Measurements from ENCODE around the gene IL1R1. TPM values are rescaled to one million over a fixed set of nuclear protein-coding genes. Genes with fewer than 3 reads are reported as not detected.
"Not testable (repeated sequence)": the region's sequence is repeated elsewhere in the genome, so short reads cannot be mapped to it uniquely, and the experiment has no call there.

IL1R1 gene
- polyA plus RNA-seq, 1 experiment, result 102 TPM

DNA sequence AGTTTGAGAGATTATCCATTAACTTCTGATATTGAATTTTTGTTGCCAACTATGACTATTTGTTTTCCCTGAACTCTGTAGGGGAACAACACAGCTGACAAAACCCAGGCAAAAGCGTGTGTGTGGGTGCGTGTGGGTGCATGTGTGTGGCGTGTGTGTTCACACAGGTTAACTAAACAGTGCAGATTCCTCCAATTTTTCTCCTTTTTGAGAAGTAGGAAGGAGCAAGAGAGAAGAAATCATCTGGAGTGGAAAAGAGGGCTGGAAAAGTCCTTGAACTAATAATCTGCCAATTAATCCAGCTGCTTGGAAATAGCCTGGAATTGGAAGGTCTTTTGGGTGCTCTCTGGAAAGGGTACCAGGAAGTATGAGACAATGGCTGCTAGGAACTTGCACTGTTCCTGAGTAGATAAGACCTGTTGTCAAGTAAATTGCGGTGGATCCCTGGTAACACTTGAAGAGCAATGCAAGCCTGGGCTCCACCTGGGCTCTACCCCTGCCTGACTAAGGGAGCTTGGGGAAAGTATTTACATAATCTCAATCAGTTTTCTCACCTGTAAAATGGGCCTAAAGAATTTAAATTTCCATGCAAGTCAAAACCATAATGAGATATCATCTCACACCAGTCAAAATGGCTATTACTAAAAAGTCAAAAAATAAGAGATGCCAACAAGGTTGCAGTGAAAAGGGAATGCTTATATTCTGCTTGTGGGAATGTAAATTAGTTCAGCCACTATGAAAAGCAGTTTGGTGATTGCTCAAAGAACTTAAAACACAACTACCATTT, 40.5 kb upstream of the IL1R1 start:
- Histone ChIP-seq H3K27ac (ENCODE audit: low read depth, low read length) (no peak overlapping the region), H3K9me3 (ENCODE audit: control insufficient read depth, insufficient read depth, low read length) (no peaks in the 10 kb centered on the region), H3K27me3 (ENCODE audit: control insufficient read depth, insufficient read depth, low read length) (no peaks in the 10 kb centered on the region), H3K4me3 (ENCODE audit: low read depth, low read length) (no peak overlapping the region)
- ChIA-PET CTCF (no interaction called here), POLR2A (interaction anchor here (1.3 kb wide), 1 partner anchor 41 kb away, joined by 4 read pairs; the partner anchor contains the start of gene IL1R1)
- DNase-seq (ENCODE audit: low read depth, low spot score), result no peak
- TF ChIP-seq, protein P1, sequence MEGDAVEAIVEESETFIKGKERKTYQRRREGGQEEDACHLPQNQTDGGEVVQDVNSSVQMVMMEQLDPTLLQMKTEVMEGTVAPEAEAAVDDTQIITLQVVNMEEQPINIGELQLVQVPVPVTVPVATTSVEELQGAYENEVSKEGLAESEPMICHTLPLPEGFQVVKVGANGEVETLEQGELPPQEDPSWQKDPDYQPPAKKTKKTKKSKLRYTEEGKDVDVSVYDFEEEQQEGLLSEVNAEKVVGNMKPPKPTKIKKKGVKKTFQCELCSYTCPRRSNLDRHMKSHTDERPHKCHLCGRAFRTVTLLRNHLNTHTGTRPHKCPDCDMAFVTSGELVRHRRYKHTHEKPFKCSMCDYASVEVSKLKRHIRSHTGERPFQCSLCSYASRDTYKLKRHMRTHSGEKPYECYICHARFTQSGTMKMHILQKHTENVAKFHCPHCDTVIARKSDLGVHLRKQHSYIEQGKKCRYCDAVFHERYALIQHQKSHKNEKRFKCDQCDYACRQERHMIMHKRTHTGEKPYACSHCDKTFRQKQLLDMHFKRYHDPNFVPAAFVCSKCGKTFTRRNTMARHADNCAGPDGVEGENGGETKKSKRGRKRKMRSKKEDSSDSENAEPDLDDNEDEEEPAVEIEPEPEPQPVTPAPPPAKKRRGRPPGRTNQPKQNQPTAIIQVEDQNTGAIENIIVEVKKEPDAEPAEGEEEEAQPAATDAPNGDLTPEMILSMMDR (IDR thresholded peaks at IDR 0.05; ENCODE audit: low read depth, low read length), result no peak

- H3K4me3 ChIP-seq (ENCODE audit: low read depth, low read length); H3K27ac ChIP-seq (ENCODE audit: low read depth, low read length); H3K9me3 ChIP-seq (ENCODE audit: control insufficient read depth, insufficient read depth, low read length); H3K27me3 ChIP-seq (ENCODE audit: control insufficient read depth, insufficient read depth, low read length); POLR2A ChIA-PET; DNase-seq (ENCODE audit: low read depth, low spot score); CTCF ChIA-PET: not testable (repeated sequence)
Measured at GRCh38 chr2:102102636-102102948, 40.0 kb upstream of the IL1R1 start.

GRCh38 chr2:102103284-102103683, 39.3 kb upstream of the IL1R1 start:
- ChIA-PET CTCF (interaction anchor here (0.6 to 1.2 kb wide), 3 partner anchors 20 to 224 kb away, joined by 4 read pairs; no protein-coding TSS in a partner anchor), POLR2A (interaction anchor here (1.4 to 1.5 kb wide), 2 partner anchors 7 to 39 kb away, joined by 4 to 14 read pairs; partner anchors contain the start of gene IL1R1)
- no peak for DNase-seq (ENCODE audit: low read depth, low spot score)
- no peak overlapping the region for H3K4me3 ChIP-seq (ENCODE audit: low read depth, low read length)
- H3K27ac ChIP-seq (ENCODE audit: low read depth, low read length), result no peak overlapping the region
- no peaks in the 10 kb centered on the region for H3K9me3 ChIP-seq (ENCODE audit: control insufficient read depth, insufficient read depth, low read length)
- no peaks in the 10 kb centered on the region for H3K27me3 ChIP-seq (ENCODE audit: control insufficient read depth, insufficient read depth, low read length)
- TF ChIP-seq, protein P1 (IDR thresholded peaks at IDR 0.05; ENCODE audit: low read depth, low read length), result no peak

DNA sequence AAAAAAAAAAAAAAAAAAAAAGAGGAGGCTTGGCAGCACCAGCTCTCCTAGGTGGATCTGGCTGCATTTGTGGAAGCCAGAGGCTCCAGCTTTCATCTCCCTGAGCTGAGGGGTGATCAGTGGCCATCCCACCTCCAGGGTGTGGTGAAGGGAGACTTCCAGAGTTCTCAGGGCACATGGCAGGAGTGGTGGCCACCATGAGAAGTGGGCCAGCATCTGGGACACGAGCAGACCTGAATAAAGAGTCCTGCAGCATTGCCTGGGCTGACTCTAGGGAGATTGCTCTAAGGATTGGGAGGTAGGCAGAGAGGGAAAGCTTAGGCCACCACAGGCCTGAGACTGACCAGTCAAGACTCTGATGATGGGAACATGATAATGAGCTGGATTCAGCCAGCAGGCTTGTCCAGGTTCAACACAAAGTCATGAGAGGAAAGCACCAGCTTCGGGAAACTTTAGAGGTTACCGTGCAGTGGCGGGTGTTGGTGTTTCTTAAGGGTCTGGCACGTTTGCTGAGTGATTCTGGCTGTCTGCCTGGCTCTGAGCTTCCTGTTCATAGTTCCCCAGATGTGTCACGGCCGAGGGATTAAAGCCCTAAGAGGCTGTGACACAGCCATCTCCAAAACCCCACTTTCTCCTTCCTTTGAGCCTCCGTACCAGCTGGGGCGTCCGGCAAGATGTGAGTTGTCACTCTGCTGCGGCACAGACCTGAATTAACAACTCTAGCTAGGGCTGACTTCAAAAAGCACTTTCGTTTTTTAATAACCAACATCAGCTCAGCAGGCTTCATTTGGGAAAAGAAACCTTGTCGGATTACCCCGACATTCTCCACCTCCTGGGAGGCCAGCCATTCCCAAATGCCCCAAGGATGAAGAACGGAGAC, 38.3 kb upstream of the IL1R1 start:
- H3K27ac ChIP-seq (ENCODE audit: low read depth, low read length), result peak overlapping the region; percentile 83
- H3K27me3 ChIP-seq (ENCODE audit: control insufficient read depth, insufficient read depth, low read length), result no peaks in the 10 kb centered on the region
- TF ChIP-seq, protein P1 (IDR thresholded peaks at IDR 0.05; ENCODE audit: low read depth, low read length), result no peak
- DNase-seq (ENCODE audit: low read depth, low spot score), result no peak
- H3K9me3 ChIP-seq (ENCODE audit: control insufficient read depth, insufficient read depth, low read length), result no peaks in the 10 kb centered on the region
- POLR2A ChIA-PET, result interaction anchor here (0.7 to 1.5 kb wide), 6 partner anchors 8 to 71 kb away, joined by 3 to 14 read pairs (median 4); partner anchors contain the start of gene IL1R1
- H3K4me3 ChIP-seq (ENCODE audit: low read depth, low read length), result peak overlapping the region; percentile 56
- CTCF ChIA-PET, result interaction anchor here (0.8 to 1.2 kb wide), 4 partner anchors 21 to 137 kb away, joined by 3 to 4 read pairs (median 4); no protein-coding TSS in a partner anchor

GRCh38 chr2:102106133-102106556, 36.4 kb upstream of the IL1R1 start:
- TF ChIP-seq, protein P1 (IDR thresholded peaks at IDR 0.05; ENCODE audit: low read depth, low read length), result no peak
- no peak overlapping the region for H3K27ac ChIP-seq (ENCODE audit: low read depth, low read length)
- CTCF ChIA-PET, result interaction anchor here (1.3 to 1.9 kb wide), 3 partner anchors 59 to 135 kb away, joined by 6 read pairs; no protein-coding TSS in a partner anchor
- POLR2A ChIA-PET, result interaction anchor here (1.0 to 1.6 kb wide), 6 partner anchors 8 to 42 kb away, joined by 3 to 8 read pairs (median 4); no protein-coding TSS in a partner anchor
- DNase-seq (ENCODE audit: low read depth, low spot score), result no peak
- no peaks in the 10 kb centered on the region for H3K27me3 ChIP-seq (ENCODE audit: control insufficient read depth, insufficient read depth, low read length)
- H3K4me3 ChIP-seq (ENCODE audit: low read depth, low read length), result peak overlapping the region; percentile 12; the same call in 1 of the 2 replicates
- no peaks in the 10 kb centered on the region for H3K9me3 ChIP-seq (ENCODE audit: control insufficient read depth, insufficient read depth, low read length)

DNA sequence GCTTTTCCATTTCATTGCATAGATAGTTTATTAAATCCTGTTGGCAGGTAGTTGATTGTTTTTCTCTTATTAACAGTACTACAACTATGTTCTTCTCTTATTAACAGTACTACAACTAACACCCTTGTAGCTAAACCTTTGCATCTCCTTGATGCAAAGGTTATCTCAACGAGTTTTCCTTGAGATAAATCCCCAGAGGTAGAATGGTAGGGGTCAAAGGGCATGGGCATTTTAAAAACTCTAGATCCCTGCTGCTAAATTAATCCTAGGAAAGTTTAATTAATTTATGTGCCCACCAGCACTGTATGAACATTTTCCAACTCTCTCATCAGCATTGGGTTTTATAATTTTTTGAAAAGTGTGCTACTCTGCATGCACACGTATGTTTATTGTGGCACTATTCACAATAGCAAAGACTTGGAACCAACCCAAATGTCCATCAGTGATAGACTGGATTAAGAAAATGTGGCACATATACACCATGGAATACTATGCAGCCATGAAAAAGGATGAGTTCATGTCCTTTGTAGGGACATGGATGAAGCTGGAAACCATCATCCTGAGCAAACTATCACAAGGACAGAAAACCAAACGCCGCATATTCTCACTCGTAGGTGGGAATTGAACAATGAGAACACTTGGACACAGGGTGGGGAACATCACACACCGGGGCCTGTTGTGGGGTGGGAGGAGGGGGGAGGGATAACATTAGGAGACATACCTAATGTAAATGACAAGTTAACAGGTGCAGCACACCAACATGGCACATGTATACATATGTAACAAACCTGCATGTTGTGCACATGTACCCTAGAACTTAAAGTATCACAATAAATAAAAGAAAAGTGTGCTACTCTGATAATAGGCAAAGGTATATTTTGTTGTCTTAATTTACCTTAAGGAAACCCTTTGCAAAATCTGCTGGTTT, 35.5 kb upstream of the IL1R1 start:
- H3K9me3 ChIP-seq (ENCODE audit: control insufficient read depth, insufficient read depth, low read length); H3K27ac ChIP-seq (ENCODE audit: low read depth, low read length); DNase-seq (ENCODE audit: low read depth, low spot score); H3K4me3 ChIP-seq (ENCODE audit: low read depth, low read length); H3K27me3 ChIP-seq (ENCODE audit: control insufficient read depth, insufficient read depth, low read length): not testable (repeated sequence)
- ChIA-PET POLR2A (interaction anchor here (0.7 to 1.6 kb wide), 3 partner anchors 10 to 43 kb away, joined by 3 to 8 read pairs (median 6); no protein-coding TSS in a partner anchor), CTCF (interaction anchor here (1.2 to 2.2 kb wide), 5 partner anchors 59 to 223 kb away, joined by 3 to 8 read pairs (median 6); no protein-coding TSS in a partner anchor)
